OCI-LY7 (cell line): ENCODE data around the gene GRID2.

Experiments used
- CTCF ChIP-seq: fragments of 200-600 bp; sonication (generic); conservative IDR thresholded peaks from 2 replicates; pipeline ENCODE4 v1.5.1; 2014; ENCODE audit warnings: mild to moderate bottlenecking, antibody characterized with exemption, low read length, moderate library complexity, mixed read lengths
- EZH2phosphoT487 ChIP-seq: fragments of 200-600 bp; sonication (generic); IDR thresholded peaks from 2 replicates; pipeline ENCODE4 v1.6.1; 2018; ENCODE audit warnings: low read depth, borderline replicate concordance, mild to moderate bottlenecking, mixed run types, antibody characterized with exemption, low read length, moderate library complexity, mixed read lengths

GRCh38 chr4:93373893-93374860 lies 1070.4 kb downstream of the GRID2 start:
- no peak for TF ChIP-seq CTCF
- TF ChIP-seq EZH2phosphoT487: no peak
